GM18498 (cell line): Measurements from ENCODE around the gene IDH3A.

Experiments
- ATAC-seq: cut with Tn5 transposase; IDR thresholded peaks from one replicate; pipeline ENCODE4 v1.9.1; 2021; ENCODE audit warnings: mild to moderate bottlenecking, moderate library complexity; ENCODE audit not compliant: unreplicated experiment

Gene IDH3A

DNA sequence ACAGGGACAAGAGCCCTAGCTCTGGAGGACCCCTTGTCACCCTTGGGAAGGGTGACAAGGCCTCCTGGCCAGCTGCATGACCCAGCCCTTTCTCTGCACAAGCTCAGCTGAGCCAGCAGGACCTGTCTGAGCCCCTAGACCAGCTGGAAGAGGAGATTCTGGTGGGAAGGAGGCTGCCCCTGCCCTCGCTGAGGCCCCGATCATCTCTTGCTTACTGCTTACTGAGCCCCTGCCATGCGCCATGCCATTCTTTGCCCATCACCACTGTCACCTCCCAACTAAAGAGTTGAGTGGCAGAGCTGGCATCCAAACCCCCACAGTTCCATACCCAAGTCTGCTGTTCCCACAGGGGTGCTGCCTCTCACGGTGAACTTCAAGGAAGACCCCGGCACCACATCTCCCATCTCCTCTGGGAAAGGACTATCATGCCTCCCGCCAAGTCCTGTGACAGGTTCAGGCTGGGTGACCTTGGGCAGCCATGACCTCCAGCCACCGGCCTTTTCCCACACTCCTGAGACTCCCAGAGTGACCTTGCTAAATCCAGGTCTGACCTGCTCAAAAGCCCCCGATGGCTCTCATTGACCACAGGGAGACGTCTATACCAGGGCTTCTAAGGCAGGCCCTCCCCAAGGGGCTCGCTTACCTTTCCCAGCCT, 51.2 kb downstream of the IDH3A start:
- no peak for ATAC-seq

DNA sequence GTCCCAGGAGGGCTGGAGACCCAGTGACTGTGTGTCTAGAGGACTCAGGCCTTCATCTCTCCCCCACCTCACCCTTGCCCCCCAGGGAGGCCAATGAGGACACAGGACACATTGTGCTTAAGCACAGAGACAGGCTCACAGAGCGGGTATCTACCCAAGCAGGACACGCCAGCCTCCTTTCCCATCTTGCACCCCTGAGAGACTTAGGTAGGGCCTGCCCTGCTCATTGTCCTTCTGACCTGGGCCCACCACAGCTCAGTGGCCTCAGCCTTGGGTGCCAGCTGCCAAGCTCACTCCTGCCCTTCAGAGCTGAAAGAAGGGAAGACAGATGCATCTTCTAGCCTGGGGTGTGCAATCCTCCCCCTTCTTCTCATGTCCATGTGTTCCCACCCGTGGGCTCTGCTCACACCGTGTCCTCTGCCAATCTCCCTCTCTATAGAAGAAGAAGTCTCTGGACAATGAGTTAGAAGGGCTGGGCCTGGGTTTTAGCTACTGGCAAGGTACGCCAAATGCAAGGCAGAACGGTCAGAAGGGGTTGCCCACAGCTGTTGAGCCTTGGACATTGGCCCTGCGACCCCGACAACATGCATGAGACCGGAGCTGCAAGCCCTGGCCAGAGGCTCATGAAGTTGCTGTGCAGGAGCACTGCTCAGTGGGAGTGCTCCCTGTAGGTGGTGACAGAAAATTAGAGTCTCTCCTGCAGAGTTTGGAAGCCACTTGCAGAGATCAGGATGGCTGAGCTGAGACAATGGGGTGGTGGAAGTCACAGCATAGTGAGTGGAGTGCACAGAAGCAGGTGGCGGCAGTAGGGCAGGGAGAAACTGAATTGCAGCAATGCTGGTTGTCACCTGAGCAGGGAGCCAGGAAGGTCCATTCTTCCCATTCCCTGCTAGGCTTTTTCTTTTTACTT, 52.4 kb downstream of the IDH3A start:
- no peak for ATAC-seq

GRCh38 chr15:78203346-78204225, 54.4 kb downstream of the IDH3A start:
- no peak for ATAC-seq

DNA sequence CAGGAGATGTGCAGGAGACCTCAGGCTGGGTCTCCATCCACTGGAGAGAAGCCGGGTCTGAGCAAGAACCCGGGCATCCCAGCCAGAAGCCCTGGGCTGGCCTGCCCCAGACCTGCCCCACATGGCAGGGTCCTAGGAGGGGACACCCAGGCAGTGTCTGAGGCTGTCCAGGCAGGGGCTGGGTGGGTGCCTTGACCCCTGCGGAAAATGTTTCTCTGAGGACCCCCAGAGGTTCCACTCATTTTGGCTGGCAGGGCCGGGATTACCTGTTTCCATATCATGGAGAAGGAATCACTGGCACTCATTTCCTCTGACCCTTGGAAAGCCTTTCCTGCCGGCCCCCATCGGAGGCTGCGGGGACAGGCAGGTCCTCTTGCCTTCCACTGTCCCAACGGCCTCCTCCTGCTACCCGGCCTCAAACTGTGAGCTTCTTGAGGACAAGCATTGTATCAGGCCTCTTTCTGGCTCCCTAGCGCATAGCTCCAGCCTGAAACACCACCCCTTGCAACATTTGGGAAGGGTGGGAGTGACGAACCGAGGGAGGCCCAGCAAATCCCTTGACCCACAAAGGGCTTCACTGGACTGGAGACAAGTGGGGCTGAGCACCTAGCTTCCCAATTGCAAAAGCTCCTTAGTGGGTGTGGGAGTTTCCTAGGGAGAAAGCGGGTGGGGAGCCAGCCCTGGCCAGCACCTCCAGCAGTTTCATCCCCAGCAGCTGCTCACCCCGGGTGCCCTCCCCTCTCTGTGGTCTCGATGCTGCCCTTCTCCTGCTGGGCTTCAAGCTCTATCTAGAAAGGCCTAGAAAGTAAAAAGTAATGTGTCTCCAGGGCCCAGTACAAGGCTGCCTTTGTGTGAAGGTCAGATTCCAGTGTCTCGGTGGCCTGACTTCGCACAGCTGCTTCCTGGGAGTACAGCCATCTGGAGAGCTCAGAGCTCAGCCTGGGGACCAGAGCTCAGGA, 55.5 kb downstream of the IDH3A start:
- ATAC-seq: no peak

DNA sequence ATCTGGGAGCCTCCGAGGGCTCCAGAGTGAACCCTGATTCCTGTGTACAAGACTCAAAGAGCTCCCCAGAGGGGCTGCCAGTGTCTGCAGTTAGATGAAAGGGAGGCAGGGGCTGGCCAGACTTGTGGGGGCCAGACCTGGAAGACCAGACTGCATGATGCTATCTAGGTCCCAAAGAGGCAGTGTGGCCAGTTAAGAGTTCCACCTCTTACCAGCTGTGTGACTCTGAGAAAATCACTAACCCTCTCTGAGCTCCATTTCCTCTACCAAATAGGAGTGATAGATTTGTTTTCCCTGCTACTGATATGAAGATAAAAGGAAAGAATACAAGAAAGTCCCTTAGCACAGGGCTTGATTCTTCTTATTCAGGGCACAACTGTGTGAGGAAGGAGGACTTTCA, 56.2 kb downstream of the IDH3A start:
- no peak for ATAC-seq

DNA sequence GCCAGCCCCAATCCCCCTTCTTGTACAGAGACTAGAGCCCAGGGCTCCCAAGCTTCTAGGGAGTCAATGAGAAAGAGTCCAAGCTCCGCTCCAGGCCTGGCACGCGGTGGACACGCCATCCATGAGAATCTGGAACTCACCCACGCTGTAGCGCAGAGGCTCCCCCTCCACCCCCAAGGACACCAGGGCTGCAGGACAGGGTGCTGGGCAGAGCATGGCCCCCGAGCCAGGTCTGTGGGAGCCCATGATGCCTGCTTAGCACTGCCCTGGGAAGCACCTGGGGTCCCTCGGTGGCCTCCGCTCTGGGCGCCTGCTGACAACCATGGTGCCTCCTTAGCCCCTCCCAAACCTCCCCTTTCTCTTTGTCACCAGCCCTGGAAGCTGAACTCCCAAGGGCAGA, 56.7 kb downstream of the IDH3A start:
- no peak for ATAC-seq

DNA sequence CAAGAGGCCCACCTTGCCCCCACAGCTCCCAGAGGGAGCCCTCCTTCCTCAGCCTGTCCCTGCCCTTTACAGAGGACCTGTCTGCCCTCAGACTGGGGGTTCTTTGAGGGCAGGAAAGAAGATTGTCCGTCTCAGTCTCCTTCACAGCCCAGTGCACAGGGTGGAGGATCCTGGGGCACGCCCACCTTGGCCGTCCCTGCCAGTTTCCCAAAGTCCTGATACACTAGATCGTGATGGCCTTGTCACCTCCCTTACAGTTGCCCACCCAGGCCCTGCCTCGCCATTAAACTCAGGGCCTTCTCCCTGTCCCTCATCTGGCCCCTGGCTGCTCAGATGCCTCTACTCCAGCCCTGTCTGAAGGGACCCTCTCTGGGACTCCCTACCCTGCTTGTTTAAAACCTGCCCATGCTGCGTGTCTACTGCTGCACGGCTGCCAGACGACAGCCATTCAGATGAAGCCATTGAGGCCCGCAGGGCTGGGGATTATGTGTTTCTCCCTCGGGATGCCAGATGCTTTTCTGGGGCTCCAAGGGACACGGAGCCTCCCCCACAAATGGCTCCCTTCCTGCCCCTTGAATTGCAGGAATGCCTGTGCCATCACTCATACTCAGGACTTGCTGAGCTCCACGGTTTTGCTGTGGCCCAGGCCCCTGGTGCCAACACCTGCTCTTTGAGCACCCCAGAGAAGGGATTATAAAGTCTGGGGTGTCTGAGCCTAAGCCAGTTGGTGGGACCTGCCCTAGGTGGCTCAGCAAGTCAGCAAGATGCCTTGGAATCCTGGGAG, 57.4 kb downstream of the IDH3A start:
- no peak for ATAC-seq

DNA sequence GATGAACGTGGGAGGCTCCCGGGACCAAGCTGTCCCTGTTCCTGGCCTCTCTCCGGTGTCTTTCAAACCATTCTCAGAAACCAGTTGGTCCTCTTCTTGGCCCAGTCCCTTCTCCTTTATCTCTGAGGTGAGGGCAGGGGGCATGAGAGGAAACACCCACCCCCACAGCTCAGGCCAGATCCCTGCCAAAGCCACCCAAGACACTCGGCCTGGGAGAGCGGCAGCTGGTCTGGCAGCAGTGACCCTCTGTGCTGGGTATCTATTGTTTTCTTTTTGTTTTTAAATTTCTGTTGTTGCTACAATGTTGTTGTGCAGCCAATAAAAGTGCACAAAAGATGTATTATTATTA, 57.9 kb downstream of the IDH3A start:
- ATAC-seq: no peak

DNA sequence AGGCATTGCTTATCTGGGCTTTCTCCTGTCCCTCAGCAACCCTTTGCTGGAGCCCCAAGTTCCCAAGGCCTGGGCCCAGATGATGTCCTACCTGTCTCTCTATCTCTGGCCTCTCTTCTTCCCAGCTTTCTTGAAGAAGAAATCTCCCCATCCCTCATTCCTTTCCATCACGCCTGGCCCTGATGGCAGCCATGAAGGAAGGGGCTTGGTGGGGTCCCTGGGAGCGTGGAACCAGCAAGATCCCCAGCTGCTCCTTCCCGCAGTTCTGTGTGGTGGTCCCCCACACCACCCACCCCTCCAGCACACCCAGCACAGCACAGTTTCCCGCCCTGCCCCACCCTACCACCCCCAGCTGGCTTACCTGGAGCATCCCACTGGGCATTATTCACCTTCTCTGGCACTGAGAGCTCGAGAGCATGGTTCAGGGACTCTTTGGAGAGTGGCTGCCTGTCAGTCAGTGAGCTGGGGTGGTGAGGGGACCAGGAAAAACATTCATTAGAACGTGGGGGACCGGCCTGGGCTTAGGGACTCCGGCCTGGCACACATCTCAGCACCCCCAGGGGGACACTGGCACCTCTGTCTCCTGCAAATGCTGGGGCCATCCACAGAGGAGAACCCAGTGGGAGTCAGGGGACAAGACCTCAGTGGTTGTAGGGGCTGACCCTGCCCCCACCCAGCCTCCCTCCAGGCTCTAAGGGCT, 58.6 kb downstream of the IDH3A start:
- no peak for ATAC-seq

DNA sequence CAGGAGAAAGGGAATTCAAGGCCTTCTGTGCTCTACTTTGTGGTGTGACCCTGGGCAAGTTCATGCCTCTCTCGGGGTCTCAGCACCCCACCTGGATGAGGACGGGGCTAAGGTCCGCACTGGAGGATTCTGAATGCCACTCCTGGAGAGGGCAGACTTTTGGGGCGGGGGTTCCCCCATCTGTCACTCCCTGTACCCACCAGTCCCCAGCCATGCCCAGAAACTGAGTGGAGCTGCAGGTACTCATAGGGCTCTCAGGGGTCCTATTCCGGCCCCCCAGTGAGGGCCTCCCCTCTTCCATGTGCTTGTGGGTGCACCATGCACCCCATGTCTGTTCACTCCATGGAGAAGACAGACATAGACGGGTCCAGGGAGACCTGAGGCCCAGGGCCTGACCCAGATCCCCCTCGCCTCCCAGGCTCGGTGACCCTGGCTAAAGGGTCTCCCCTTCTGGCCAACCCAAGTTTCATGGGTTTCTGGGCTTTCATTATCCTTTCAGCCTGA, 59.2 kb downstream of the IDH3A start:
- no peak for ATAC-seq

GRCh38 chr15:78208887-78209645, 59.9 kb downstream of the IDH3A start:
- ATAC-seq: no peak

DNA sequence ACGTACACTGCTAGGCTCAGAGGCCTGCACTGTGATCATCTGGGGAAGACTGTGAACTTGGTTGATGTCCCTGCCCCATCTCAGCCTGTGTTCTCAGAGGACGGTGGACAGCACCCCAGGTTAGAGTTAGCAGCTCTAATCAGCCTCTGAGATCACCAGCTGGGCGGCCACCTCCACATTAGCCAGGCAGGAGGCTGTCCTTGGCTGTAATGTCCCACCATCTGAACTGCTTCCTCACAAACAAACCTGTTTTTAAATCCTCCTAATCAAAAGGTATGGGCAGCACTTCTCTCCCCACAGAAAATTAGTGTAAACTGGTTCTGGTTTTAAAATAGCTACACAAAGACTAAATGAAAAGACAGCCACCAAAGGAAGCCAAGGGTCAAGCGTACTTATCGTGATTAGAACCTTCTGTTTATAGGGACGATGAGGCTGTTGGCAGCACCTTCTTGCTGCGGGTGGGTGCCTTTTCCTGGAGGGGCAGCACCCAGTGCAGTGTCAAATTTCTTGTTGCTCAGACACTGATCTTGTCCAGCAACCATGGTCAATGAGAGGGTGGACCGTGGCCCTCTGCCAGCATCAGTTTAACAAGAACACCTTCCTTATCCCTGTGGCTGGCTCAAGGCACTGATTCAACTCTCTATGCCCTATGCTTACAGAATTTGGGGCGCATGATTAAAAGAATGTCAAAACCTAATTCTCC, 60.6 kb downstream of the IDH3A start:
- ATAC-seq: no peak

GRCh38 chr15:78210349-78210717, 61.2 kb downstream of the IDH3A start:
- no peak for ATAC-seq

GRCh38 chr15:78211189-78211921, 62.2 kb downstream of the IDH3A start:
- ATAC-seq: no peak

GRCh38 chr15:78212008-78212407, 62.8 kb downstream of the IDH3A start:
- no peak for ATAC-seq

GRCh38 chr15:78212546-78213424, 63.6 kb downstream of the IDH3A start:
- no peak for ATAC-seq
